ENCODE measurements around the gene GGT1.
A peak's percentile ranks its signal among the peaks of the same experiment; 100 is the strongest.
"Not testable (repeated sequence)": the region's sequence is repeated elsewhere in the genome, so short reads cannot be mapped to it uniquely, and the experiment has no call there.

Gene GGT1

DNA sequence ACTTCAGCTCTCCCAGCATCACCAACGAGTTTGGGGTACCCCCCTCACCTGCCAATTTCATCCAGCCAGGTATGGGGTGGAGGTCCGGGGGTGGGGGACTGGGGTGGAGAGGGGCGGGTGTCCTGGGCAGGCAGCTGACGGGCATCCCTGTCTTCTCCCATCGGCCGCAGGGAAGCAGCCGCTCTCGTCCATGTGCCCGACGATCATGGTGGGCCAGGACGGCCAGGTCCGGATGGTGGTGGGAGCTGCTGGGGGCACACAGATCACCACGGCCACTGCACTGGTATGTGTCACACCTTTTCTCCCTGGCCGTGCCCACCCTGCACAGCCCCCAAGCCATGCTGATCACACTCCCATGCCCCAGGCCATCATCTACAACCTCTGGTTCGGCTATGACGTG, 24.9 kb downstream of the GGT1 start:
- H3K9ac ChIP-seq (ENCODE audit: low read depth, low read length, poor library complexity); H2AK5ac ChIP-seq (ENCODE audit: low read depth, low read length); H3K27me3 ChIP-seq (ENCODE audit: control insufficient read depth in 3 of 3, insufficient read depth in 3 of 3, low read depth in 1 of 3, low read length in 3 of 3); H3K27ac ChIP-seq (replicated peaks; ENCODE audit: low read length); H3K4me2 ChIP-seq (ENCODE audit: insufficient read depth, low read length, poor library complexity, severe bottlenecking); H3K23ac ChIP-seq (ENCODE audit: low read depth, low read length, poor library complexity); H2BK12ac ChIP-seq (ENCODE audit: low read length); H4K8ac ChIP-seq (ENCODE audit: low read depth, low read length); H3K9me3 ChIP-seq (replicated peaks in 1 of 2; ENCODE audit: control insufficient read depth in 2 of 2, insufficient read depth in 1 of 2, low read depth in 1 of 2, low read length in 2 of 2); H3K18ac ChIP-seq (ENCODE audit: low read length); H2BK5ac ChIP-seq (ENCODE audit: low read length); H4K91ac ChIP-seq (ENCODE audit: low read depth, low read length, poor library complexity); H2BK15ac ChIP-seq (ENCODE audit: low read length); H3K4me1 ChIP-seq (ENCODE audit: control insufficient read depth in 2 of 2, insufficient read depth in 1 of 2, low read depth in 1 of 2, low read length in 2 of 2); H3K79me1 ChIP-seq (ENCODE audit: low read depth, low read length); H3K36me3 ChIP-seq (replicated peaks in 1 of 2; ENCODE audit: control insufficient read depth in 2 of 2, insufficient read depth in 2 of 2, low read length in 2 of 2); H3K4ac ChIP-seq (ENCODE audit: low read length); H3K14ac ChIP-seq (ENCODE audit: low read length); DNase-seq (ENCODE audit: low spot score); H2BK120ac ChIP-seq (ENCODE audit: low read depth, low read length); H3K4me3 ChIP-seq (ENCODE audit: low read length in 2 of 2); H2AFZ ChIP-seq (ENCODE audit: low read length): not testable (repeated sequence)
- WGBS, 2 donors (ENCODE audit: extremely low coverage in 2 of 2, insufficient read length in 2 of 2, insufficient replicate concordance in 1 of 2), result no CpG with 5 or more reads among the region's 16 CpGs

DNA sequence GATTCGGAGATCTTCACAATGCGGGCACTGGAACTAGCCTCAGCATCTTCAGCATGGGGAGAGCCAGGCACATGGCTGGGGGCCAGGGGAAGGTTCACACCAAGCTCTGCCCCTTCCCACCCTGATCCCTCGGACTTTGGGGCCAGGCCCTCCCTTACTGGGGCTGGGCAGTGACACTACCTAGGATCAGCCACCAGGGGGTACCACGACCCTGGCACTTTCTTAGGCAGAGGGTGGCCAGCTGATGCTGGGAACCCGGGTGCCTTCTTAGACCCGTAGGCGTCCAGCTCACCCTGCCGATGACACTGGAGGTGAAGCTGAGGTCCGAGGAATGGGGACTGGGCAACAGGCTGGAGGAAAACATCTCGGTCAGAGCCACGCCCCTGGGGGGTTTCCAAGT, 26.1 kb downstream of the GGT1 start:
- no CpG with 5 or more reads among the region's 11 CpGs for whole genome bisulfite sequencing, 2 donors (ENCODE audit: extremely low coverage in 2 of 2, insufficient read length in 2 of 2, insufficient replicate concordance in 1 of 2)
- not testable (repeated sequence) for H3K14ac ChIP-seq (ENCODE audit: low read length); H3K36me3 ChIP-seq (replicated peaks in 1 of 2; ENCODE audit: control insufficient read depth in 2 of 2, insufficient read depth in 2 of 2, low read length in 2 of 2); H3K27ac ChIP-seq (replicated peaks; ENCODE audit: low read length); H3K4me3 ChIP-seq (ENCODE audit: low read length in 2 of 2); H2BK15ac ChIP-seq (ENCODE audit: low read length); H3K23ac ChIP-seq (ENCODE audit: low read depth, low read length, poor library complexity); H3K9ac ChIP-seq (ENCODE audit: low read depth, low read length, poor library complexity); H4K8ac ChIP-seq (ENCODE audit: low read depth, low read length); H3K27me3 ChIP-seq (ENCODE audit: control insufficient read depth in 3 of 3, insufficient read depth in 3 of 3, low read depth in 1 of 3, low read length in 3 of 3); H2BK5ac ChIP-seq (ENCODE audit: low read length); H3K9me3 ChIP-seq (replicated peaks in 1 of 2; ENCODE audit: control insufficient read depth in 2 of 2, insufficient read depth in 1 of 2, low read depth in 1 of 2, low read length in 2 of 2); H3K4me2 ChIP-seq (ENCODE audit: insufficient read depth, low read length, poor library complexity, severe bottlenecking); H4K91ac ChIP-seq (ENCODE audit: low read depth, low read length, poor library complexity); H2AK5ac ChIP-seq (ENCODE audit: low read depth, low read length); H3K4ac ChIP-seq (ENCODE audit: low read length); H3K18ac ChIP-seq (ENCODE audit: low read length); H2BK120ac ChIP-seq (ENCODE audit: low read depth, low read length); DNase-seq (ENCODE audit: low spot score); H3K79me1 ChIP-seq (ENCODE audit: low read depth, low read length); H2BK12ac ChIP-seq (ENCODE audit: low read length); H2AFZ ChIP-seq (ENCODE audit: low read length)
- peaks cover 0 to 15% of the 10 kb centered on the region in 2 donors for H3K4me1 ChIP-seq (ENCODE audit: control insufficient read depth in 2 of 2, insufficient read depth in 1 of 2, low read depth in 1 of 2, low read length in 2 of 2)

DNA sequence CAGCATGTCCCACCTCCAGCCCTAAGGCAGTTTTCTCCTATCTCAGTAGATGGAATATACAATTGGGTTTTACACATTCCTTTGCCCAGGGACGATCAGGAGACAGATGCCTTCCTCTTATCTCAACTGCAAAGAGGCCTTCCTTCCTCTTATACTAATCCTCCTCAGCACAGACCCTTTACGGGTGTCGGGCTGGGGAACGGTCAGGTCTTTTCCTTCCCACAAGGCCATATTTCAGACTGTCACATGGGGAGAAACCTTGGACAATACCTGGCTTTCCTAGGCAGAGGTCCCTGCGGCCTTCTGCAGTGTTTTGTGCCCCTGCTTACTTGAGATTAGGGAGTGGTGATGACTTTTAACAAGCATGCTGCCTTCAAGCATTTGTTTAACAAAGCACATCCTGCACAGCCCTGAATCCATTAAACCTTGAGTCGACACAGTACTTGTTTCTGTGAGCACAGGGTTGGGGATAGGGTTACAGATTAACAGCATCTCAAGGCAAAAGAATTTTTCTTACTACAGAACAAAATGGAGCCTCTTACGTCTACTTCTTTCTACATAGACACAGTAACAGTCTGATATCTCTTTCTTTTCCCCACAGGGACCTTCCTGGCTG, 27.9 kb downstream of the GGT1 start:
- H4K91ac ChIP-seq (ENCODE audit: low read depth, low read length, poor library complexity); H3K9ac ChIP-seq (ENCODE audit: low read depth, low read length, poor library complexity); H2BK120ac ChIP-seq (ENCODE audit: low read depth, low read length); H3K14ac ChIP-seq (ENCODE audit: low read length); H2BK5ac ChIP-seq (ENCODE audit: low read length); H4K8ac ChIP-seq (ENCODE audit: low read depth, low read length); H3K79me1 ChIP-seq (ENCODE audit: low read depth, low read length); H2BK15ac ChIP-seq (ENCODE audit: low read length); H2BK12ac ChIP-seq (ENCODE audit: low read length); H3K4ac ChIP-seq (ENCODE audit: low read length); H3K27me3 ChIP-seq (ENCODE audit: control insufficient read depth in 3 of 3, insufficient read depth in 3 of 3, low read depth in 1 of 3, low read length in 3 of 3); DNase-seq (ENCODE audit: low spot score); H2AK5ac ChIP-seq (ENCODE audit: low read depth, low read length); H3K27ac ChIP-seq (replicated peaks; ENCODE audit: low read length); H3K9me3 ChIP-seq (replicated peaks in 1 of 2; ENCODE audit: control insufficient read depth in 2 of 2, insufficient read depth in 1 of 2, low read depth in 1 of 2, low read length in 2 of 2); H3K4me2 ChIP-seq (ENCODE audit: insufficient read depth, low read length, poor library complexity, severe bottlenecking); H3K4me3 ChIP-seq (ENCODE audit: low read length in 2 of 2); H3K36me3 ChIP-seq (replicated peaks in 1 of 2; ENCODE audit: control insufficient read depth in 2 of 2, insufficient read depth in 2 of 2, low read length in 2 of 2); H3K18ac ChIP-seq (ENCODE audit: low read length); H3K23ac ChIP-seq (ENCODE audit: low read depth, low read length, poor library complexity): not testable (repeated sequence)
- Histone ChIP-seq H2AFZ (ENCODE audit: low read length) (peak overlapping the region; percentile 85), H3K4me1 (ENCODE audit: control insufficient read depth in 2 of 2, insufficient read depth in 1 of 2, low read depth in 1 of 2, low read length in 2 of 2) (peaks cover 0 to 15% of the 10 kb centered on the region in 2 donors)
- no CpG with 5 or more reads among the region's 7 CpGs for WGBS, 2 donors (ENCODE audit: extremely low coverage in 2 of 2, insufficient read length in 2 of 2, insufficient replicate concordance in 1 of 2)

DNA sequence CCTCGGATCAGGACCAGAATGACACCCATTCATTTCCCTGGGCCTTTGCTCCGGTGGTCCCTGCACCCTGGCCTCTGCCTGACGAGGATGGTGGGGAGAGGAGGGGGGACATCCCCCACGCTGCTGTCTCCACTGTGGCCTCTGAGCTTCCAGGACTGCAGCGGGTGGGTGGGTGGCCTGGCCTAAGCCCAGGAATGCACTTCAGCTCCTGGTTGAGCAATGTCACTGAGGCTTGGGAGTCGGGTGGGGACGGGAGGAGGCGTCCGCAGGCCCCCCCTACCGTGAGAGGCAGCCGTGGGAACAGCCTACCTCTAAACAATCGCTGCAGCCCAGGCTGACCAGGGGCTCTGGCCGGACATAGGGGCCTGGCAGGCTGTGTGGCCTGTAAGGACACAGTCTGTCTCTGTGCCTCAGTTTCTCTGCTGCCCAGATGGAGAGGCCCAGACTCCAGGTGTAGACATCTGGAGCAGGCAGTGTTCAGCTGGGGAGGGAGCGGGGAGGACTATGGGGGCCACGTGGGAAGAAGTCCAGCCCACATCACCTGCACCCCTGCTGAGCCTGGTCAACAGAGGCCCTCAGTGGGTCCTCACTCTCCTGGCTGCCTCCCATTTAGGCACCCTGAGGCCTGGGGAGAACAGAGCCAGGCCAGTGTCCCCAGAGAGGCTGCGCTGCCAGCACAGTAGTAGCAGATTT, 28.6 kb downstream of the GGT1 start:
- H3K14ac ChIP-seq (ENCODE audit: low read length); H4K91ac ChIP-seq (ENCODE audit: low read depth, low read length, poor library complexity); H4K8ac ChIP-seq (ENCODE audit: low read depth, low read length); H3K18ac ChIP-seq (ENCODE audit: low read length); H3K4ac ChIP-seq (ENCODE audit: low read length); H2AK5ac ChIP-seq (ENCODE audit: low read depth, low read length); H3K27me3 ChIP-seq (ENCODE audit: control insufficient read depth in 3 of 3, insufficient read depth in 3 of 3, low read depth in 1 of 3, low read length in 3 of 3); H3K4me2 ChIP-seq (ENCODE audit: insufficient read depth, low read length, poor library complexity, severe bottlenecking); H2BK12ac ChIP-seq (ENCODE audit: low read length); H3K4me3 ChIP-seq (ENCODE audit: low read length in 2 of 2); DNase-seq (ENCODE audit: low spot score); H2BK120ac ChIP-seq (ENCODE audit: low read depth, low read length); H3K36me3 ChIP-seq (replicated peaks in 1 of 2; ENCODE audit: control insufficient read depth in 2 of 2, insufficient read depth in 2 of 2, low read length in 2 of 2); H2BK15ac ChIP-seq (ENCODE audit: low read length); H3K9me3 ChIP-seq (replicated peaks in 1 of 2; ENCODE audit: control insufficient read depth in 2 of 2, insufficient read depth in 1 of 2, low read depth in 1 of 2, low read length in 2 of 2); H3K9ac ChIP-seq (ENCODE audit: low read depth, low read length, poor library complexity); H3K79me1 ChIP-seq (ENCODE audit: low read depth, low read length); H3K27ac ChIP-seq (replicated peaks; ENCODE audit: low read length); H3K23ac ChIP-seq (ENCODE audit: low read depth, low read length, poor library complexity); H2BK5ac ChIP-seq (ENCODE audit: low read length): not testable (repeated sequence)
- peaks cover 0 to 15% of the 10 kb centered on the region in 2 donors for H3K4me1 ChIP-seq (ENCODE audit: control insufficient read depth in 2 of 2, insufficient read depth in 1 of 2, low read depth in 1 of 2, low read length in 2 of 2)
- no CpG with 5 or more reads among the region's 16 CpGs for WGBS, 2 donors (ENCODE audit: extremely low coverage in 2 of 2, insufficient read length in 2 of 2, insufficient replicate concordance in 1 of 2)
- peak overlapping the region; percentile 85 for H2AFZ ChIP-seq (ENCODE audit: low read length)

Measured in neuronal stem cell (in vitro differentiated cells).